Neural cell (in vitro differentiated cells): ENCODE results near the gene PTRH2.

ENCODE experiments used
- POLR2AphosphoS5 ChIP-seq: IDR thresholded peaks from 2 replicates; pipeline ENCODE4 v1.6.1; 2012
- RAD21 ChIP-seq: fragments of 450-650 bp; conservative IDR thresholded peaks from 2 replicates; pipeline ENCODE4 v1.6.1; 2014; ENCODE audit warnings: antibody characterized with exemption, mild to moderate bottlenecking, moderate library complexity
- TF ChIP-seq, protein P1 (sequence below): fragments of 450-650 bp; IDR thresholded peaks from 2 replicates; pipeline ENCODE4 v1.5.1; 2014; ENCODE audit warnings: antibody characterized with exemption, mild to moderate bottlenecking, moderate library complexity; ENCODE audit not compliant: poor library complexity, severe bottlenecking

DNA sequence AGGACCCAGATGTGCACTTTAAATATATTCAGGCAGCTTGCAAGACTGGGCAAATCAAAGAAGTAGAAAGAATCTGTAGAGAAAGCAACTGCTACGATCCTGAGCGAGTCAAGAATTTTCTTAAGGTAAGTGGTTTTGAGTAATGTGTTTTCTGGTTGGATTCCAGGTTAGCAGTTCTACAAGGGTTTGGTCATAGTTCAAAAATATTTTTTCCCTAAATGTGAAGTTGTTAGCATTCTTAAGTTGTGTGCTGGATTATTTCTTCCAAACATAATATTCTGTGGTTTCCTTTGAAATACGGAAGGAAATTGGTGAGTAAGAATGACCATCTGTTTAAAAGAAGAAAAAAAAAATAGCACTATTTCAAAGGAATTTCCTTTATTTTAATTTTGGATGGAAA is 38.4 kb downstream of the PTRH2 start:
- TF ChIP-seq RAD21 (no peak), POLR2AphosphoS5 (no peak)
- TF ChIP-seq, protein P1, sequence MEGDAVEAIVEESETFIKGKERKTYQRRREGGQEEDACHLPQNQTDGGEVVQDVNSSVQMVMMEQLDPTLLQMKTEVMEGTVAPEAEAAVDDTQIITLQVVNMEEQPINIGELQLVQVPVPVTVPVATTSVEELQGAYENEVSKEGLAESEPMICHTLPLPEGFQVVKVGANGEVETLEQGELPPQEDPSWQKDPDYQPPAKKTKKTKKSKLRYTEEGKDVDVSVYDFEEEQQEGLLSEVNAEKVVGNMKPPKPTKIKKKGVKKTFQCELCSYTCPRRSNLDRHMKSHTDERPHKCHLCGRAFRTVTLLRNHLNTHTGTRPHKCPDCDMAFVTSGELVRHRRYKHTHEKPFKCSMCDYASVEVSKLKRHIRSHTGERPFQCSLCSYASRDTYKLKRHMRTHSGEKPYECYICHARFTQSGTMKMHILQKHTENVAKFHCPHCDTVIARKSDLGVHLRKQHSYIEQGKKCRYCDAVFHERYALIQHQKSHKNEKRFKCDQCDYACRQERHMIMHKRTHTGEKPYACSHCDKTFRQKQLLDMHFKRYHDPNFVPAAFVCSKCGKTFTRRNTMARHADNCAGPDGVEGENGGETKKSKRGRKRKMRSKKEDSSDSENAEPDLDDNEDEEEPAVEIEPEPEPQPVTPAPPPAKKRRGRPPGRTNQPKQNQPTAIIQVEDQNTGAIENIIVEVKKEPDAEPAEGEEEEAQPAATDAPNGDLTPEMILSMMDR, result no peak
